ENCODE results near the gene TLX2.

The TLX2 gene

GRCh38 chr2:74555610-74556103 is 41.4 kb downstream of the TLX2 start:
- Histone ChIP-seq H3K9me3 (ENCODE audit: insufficient read depth, low read length, severe bottlenecking) (no peaks in the 10 kb centered on the region), H3K4me1 (ENCODE audit: insufficient read depth, low read length) (peaks cover 22% of the 10 kb centered on the region)

GRCh38 chr2:74556159-74556558 is 41.9 kb downstream of the TLX2 start:
- Histone ChIP-seq H3K9me3 (ENCODE audit: insufficient read depth, low read length, severe bottlenecking) (no peaks in the 10 kb centered on the region), H3K4me1 (ENCODE audit: insufficient read depth, low read length) (peaks cover 22% of the 10 kb centered on the region), H2AFZ (ENCODE audit: low read depth, low read length) (no peak overlapping the region), H3K79me2 (ENCODE audit: insufficient read depth, low read length) (peaks cover 13% of the 10 kb centered on the region), H3K4me2 (ENCODE audit: insufficient read depth, low read length) (peak overlapping the region; percentile 98), H3K27ac (ENCODE audit: low read length) (no peak overlapping the region), H3K36me3 (ENCODE audit: insufficient read depth, low read length) (peaks cover 11% of the 10 kb centered on the region), H4K20me1 (ENCODE audit: insufficient read depth, low read length) (peaks cover 14% of the 10 kb centered on the region; the same call in 1 of the 2 replicates), H3K27me3 (ENCODE audit: insufficient read depth, low read length, poor library complexity) (peaks cover under 1% of the 10 kb centered on the region), H3K9ac (ENCODE audit: low read depth, low read length) (no peak overlapping the region), H3K4me3 (ENCODE audit: low read depth in 1 of 2, low read length in 2 of 2) (no peak overlapping the region)
- no peak for TF ChIP-seq CTCF (IDR thresholded peaks at IDR 0.05; ENCODE audit: borderline replicate concordance, extremely low read depth, low read length, poor library complexity, severe bottlenecking)
- no peak for TF ChIP-seq EZH2 (IDR thresholded peaks at IDR 0.05; ENCODE audit: borderline replicate concordance, low read depth, low read length, severe bottlenecking)
- ATAC-seq (ENCODE audit: insufficient read depth, low read depth) (no peak), DNase-seq (no peak)

More at GRCh38 chr2:74555610-74556103, 41.4 kb downstream of the TLX2 start:
- H3K36me3 ChIP-seq (ENCODE audit: insufficient read depth, low read length) = peaks cover 11% of the 10 kb centered on the region
- peaks cover 13% of the 10 kb centered on the region for H3K79me2 ChIP-seq (ENCODE audit: insufficient read depth, low read length)
- peak overlapping the region; percentile 98 for H3K4me2 ChIP-seq (ENCODE audit: insufficient read depth, low read length)
- DNase-seq (no peak), ATAC-seq (ENCODE audit: insufficient read depth, low read depth) (no peak)
- TF ChIP-seq EZH2 (IDR thresholded peaks at IDR 0.05; ENCODE audit: borderline replicate concordance, low read depth, low read length, severe bottlenecking) = no peak
- no peak for TF ChIP-seq CTCF (IDR thresholded peaks at IDR 0.05; ENCODE audit: borderline replicate concordance, extremely low read depth, low read length, poor library complexity, severe bottlenecking)
- no peaks in the 10 kb centered on the region for H3K27me3 ChIP-seq (ENCODE audit: insufficient read depth, low read length, poor library complexity)
- H2AFZ ChIP-seq (ENCODE audit: low read depth, low read length) = no peak overlapping the region
- peak overlapping the region; percentile 55 to 83; a peak in 3 of 4 replicates for H3K4me3 ChIP-seq (ENCODE audit: low read depth in 1 of 2, low read length in 2 of 2)
- H3K9ac ChIP-seq (ENCODE audit: low read depth, low read length) = peak overlapping the region; percentile 77
- peaks cover 14% of the 10 kb centered on the region; the same call in 1 of the 2 replicates for H4K20me1 ChIP-seq (ENCODE audit: insufficient read depth, low read length)
- H3K27ac ChIP-seq (ENCODE audit: low read length) = 0 out of 2 replicates have a peak overlapping the region, but pooled peaks have one; percentile 76

GRCh38 chr2:74556831-74557370 is 42.7 kb downstream of the TLX2 start:
- no peak overlapping the region for H3K4me3 ChIP-seq (ENCODE audit: low read depth in 1 of 2, low read length in 2 of 2)
- TF ChIP-seq CTCF (IDR thresholded peaks at IDR 0.05; ENCODE audit: borderline replicate concordance, extremely low read depth, low read length, poor library complexity, severe bottlenecking) (no peak), EZH2 (IDR thresholded peaks at IDR 0.05; ENCODE audit: borderline replicate concordance, low read depth, low read length, severe bottlenecking) (no peak)
- H3K27me3 ChIP-seq (ENCODE audit: insufficient read depth, low read length, poor library complexity) = peaks cover 7% of the 10 kb centered on the region
- peaks cover 14% of the 10 kb centered on the region; the same call in 1 of the 2 replicates for H4K20me1 ChIP-seq (ENCODE audit: insufficient read depth, low read length)
- H3K9me3 ChIP-seq (ENCODE audit: insufficient read depth, low read length, severe bottlenecking) = no peaks in the 10 kb centered on the region
- H3K4me2 ChIP-seq (ENCODE audit: insufficient read depth, low read length) = no peak overlapping the region
- H3K36me3 ChIP-seq (ENCODE audit: insufficient read depth, low read length) = peaks cover 11% of the 10 kb centered on the region
- no peak for ATAC-seq (ENCODE audit: insufficient read depth, low read depth)
- H3K79me2 ChIP-seq (ENCODE audit: insufficient read depth, low read length) = peaks cover 13% of the 10 kb centered on the region
- no peak overlapping the region for H3K27ac ChIP-seq (ENCODE audit: low read length)
- DNase-seq = no peak
- no peak overlapping the region for H2AFZ ChIP-seq (ENCODE audit: low read depth, low read length)
- H3K4me1 ChIP-seq (ENCODE audit: insufficient read depth, low read length) = peaks cover 22% of the 10 kb centered on the region
- H3K9ac ChIP-seq (ENCODE audit: low read depth, low read length) = no peak overlapping the region
